Inferior parietal cortex (tissue), 1 donor: ENCODE results near the gene TCTN3.
"Not testable (repeated sequence)": the region's sequence is repeated elsewhere in the genome, so short reads cannot be mapped to it uniquely, and the experiment has no call there.

Experiments
- DNase-seq: peaks from one replicate; pipeline ENCODE4 v3.0.0-alpha.2; 2016; ENCODE audit errors: extremely low spot score

TCTN3 gene, protein sequence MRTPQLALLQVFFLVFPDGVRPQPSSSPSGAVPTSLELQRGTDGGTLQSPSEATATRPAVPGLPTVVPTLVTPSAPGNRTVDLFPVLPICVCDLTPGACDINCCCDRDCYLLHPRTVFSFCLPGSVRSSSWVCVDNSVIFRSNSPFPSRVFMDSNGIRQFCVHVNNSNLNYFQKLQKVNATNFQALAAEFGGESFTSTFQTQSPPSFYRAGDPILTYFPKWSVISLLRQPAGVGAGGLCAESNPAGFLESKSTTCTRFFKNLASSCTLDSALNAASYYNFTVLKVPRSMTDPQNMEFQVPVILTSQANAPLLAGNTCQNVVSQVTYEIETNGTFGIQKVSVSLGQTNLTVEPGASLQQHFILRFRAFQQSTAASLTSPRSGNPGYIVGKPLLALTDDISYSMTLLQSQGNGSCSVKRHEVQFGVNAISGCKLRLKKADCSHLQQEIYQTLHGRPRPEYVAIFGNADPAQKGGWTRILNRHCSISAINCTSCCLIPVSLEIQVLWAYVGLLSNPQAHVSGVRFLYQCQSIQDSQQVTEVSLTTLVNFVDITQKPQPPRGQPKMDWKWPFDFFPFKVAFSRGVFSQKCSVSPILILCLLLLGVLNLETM

DNA sequence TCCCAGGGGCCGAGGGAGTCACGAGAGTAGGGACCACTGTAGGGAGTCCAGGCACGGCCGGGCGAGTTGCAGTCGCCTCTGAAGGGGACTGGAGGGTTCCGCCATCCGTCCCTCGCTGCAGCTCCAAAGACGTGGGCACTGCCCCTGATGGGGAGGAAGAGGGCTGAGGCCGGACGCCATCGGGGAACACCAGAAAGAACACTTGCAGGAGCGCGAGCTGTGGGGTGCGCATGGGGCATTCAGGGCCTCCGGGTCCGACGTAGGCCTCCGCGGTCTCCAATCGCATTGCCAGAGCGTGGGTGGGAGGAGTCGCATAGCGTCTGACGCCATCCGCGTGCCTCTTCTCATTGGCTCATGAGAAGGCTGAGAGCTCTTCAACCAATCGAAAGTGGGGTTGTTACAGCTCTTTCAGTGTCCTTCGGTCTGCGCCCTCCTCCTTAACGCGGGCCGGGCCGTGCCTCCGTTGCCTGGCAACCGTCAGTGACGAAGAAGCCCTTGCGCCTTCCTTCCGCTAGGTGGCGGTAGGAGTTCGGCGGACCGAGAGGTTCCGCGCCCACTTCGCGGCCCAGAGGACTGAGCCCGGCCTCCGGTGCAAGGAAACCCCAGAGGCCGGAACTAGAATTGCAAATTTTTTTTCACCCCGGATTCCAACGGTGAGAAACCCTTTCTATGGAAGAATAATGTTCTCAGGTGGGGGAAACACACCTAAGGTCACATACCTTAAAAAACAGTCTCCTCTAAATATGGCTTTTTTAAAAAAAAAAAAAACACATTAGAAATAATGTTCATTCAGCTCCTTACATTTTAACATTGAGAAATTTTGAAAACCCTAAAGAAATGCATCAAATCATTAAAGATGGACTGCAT, at the start of gene TCTN3:
TCTN3 (minus strand) TSS at position 260 of the 867 bp plus-strand sequence; CDS start at position 232, 28 bp downstream.
- peak; percentile 99 for DNase-seq

DNA sequence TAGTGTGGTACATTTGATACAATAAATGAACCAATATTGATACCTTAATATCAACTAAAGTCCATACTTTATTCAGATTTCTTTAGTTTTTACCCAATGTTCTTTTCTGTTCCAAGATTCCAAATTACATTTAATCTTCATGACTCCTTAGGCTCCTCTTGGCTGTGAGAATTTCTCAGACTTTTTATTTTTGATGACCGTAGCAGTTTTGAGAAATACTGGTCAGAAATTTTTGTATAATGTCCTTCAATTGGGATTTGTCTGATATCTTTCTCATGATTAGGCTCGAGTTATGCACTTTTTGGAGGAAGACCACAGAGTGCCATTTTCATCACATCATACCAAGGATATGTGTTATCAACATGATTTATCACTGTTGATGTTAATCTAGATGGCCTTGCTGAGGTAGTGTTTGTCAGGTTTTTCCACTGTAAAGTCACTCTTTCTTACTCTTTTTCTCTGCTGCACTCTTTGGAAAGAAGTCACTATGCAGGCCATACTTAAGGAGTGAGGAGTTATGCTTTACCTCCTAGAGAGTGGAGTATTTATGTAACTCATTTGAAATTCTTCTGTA, 49.3 kb upstream of the TCTN3 start:
- DNase-seq = no peak

DNA sequence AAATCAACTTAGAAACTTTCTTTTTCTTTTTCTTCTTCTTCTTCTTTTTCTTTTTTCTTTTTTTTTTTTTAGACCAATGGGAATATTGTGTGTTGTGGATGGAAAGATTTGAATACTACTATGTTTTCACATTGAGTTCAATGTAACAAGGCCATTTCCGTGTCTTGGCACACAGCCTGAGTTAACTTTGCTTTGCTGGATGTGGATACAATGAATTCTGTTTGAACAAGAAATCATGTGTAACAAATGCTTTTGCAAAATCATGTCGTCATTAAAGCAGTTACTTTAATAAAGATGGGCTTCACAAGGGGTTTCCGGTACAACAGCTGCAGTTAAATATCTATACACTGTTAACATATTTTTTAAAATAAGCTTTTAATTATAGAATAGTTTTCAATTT, 48.8 kb upstream of the TCTN3 start:
- DNase-seq = no peak

DNA sequence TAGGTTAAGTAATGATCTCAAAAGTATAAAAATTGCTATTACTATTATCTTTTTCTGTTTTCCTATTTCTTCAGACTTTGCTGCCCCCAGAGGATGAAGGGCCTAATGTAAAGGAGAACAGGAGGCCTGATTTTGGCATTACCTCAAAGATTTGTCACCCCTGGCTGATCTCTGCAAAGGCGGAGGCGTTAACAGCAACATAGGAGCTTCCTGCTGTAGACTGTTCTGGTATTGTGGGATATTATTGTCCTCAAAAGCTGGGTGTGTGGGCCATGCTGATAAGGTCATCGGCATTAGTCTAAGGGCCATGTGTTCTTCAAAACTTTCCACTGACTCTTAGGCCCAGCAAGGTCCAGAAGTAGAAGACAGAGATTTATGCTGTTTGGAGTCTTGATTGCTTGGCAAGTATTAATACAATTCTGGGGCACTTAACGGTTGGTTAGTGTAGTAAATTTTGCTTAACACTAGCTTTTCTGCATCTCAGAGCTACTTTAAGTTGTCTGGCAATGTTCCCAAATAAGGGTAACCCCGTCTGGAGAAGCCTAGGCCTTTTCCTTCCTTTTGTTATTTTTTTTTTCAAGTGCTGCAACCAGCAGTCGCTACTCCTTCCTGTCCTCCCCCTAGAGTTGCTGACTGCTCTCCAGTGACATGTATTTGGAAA, 48.2 kb upstream of the TCTN3 start:
- no peak for DNase-seq

DNA sequence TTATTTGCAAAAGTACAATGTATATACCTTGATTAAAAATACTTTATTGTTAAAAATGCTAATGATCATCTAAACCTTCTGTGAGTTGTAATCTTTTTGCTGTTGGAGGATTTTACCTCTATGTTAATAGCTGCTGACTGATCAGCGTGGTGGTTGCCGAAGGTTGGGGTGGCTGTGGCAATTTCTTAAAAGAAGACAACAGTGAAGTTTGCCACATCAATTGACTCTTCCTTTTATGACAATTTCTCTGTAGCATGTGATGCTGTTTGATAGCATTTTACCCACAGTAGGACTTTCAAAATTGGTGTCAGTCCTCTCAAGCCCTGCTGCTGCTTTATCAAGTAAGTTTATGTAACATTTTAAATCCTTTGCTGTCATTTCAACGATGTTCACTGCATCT, 45.3 kb upstream of the TCTN3 start:
- DNase-seq = no peak

DNA sequence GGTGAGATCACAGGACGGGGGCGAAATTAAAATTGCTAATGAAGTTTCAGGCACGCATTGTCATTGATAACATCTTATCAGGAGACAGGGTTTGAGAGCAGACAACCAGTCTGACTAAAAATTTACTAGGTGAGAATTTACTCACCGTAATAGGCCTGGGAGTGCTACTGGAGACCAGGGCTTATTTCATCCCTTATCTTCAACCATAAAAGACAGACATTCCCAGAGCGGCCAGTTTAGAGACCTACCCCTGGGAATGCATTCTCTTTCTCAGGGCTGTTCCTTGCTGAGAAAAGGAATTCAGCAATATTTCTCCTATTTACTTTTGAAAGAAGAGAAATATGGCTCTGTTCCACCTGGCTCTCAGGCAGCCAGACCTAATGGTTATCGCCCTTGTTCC, 39.2 kb upstream of the TCTN3 start:
- DNase-seq = not testable (repeated sequence)

DNA sequence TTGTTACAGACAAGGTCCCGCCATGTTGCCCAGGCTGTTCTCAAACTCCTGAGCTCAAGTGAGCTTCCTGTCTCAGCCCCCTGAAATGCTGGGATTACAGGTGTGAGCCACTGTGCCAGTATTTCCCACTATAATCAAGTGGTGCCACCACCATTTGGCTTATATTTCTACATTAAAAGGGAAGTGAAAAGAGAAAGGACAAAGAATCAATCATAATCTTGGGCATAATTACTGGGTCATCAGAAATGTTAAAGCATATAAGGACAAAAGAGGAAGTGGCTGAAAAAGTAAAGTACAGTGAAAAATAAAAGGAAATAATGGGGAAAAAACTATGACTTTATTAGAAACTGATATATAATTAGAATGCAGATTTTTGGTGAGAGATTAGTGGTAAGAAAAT, 36.5 kb upstream of the TCTN3 start:
- no peak for DNase-seq

DNA sequence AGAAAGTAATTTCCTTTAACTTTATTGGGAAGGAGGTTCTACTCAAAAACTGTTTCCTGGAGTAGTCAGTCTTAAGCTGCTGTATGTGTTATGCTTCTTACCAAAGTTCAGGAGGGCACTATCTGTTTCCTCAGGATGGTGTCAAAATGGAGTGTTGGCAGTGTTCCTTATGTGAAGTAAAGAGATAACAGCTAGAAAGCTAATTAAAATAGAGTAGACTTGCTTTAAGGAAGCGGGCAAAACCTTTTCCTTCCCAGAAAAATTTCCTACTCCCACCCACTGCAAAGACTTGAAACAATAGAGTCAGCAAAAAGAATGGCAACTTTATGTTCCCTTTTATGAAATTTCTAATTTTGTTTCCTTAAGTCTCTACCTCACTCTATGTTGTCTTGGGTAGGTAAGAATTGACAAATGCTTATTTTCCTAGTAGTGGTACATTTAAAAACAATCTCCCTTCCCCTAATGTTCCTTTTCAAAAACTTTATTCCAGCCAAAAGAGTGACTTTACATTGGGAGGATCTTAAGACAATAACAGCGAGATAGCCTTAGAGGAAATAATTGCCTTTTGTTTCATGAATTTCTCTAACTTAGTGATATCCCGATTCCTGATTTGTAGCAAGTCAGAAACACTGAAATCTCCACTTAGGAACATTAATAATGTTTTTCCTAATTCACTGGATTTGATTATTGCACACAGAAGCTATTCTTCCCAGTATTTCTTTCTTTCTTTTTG, 35.8 kb upstream of the TCTN3 start:
- DNase-seq = no peak

DNA sequence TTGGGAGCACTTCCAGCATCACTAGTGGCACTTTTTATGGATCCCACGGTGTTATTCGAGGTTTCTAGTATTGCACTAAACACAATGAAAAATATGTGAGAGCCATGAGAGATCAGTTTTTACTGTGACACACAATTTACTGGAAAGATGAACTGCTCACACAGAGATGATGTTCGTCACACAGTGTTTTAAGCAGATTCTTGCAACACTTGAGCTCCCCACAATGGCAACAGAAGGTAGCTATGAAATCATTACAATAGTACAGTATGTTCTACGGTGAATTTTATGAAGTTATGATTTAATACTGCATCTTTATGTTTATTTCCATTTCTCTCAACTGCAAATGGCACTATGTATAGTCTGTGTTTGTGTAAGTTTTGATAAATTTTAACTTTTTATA, 34.8 kb upstream of the TCTN3 start:
- no peak for DNase-seq

DNA sequence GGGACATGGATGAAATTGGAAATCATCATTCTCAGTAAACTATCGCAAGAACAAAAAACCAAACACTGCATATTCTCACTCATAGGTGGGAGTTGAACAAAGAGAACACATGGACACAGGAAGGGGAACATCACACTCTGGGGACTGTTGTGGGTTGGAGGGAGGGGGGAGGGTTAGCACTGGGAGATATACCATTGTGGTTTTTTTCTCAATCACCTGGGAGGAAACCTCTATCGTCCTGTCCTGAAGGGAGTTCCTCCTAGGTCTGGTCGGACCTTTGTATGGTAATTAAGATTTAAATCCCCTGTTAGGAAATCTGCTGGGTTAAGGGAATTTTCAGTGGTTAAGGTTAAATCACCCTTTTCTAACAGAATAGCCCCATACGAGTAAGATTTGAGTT, 28.8 kb upstream of the TCTN3 start:
- DNase-seq = not testable (repeated sequence)

DNA sequence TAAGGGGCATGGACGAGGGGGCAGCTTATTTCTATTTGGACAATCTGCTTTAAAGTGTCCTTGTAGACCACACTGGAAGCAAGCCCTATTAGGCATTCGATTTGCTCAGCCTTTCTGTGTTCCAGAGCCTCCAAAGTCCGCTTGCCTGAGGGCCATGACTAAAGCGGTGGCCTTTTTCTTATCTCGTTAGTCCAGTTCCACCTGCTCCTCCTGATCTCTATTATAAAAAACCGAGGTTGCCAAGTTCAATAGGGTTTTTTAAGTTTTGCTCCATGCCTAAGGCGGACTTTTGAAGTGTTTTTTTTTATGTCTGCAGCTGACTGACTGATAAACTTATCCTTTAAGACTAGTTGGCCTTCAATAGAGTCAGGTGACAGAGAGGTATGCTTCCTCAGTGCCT, 27.0 kb upstream of the TCTN3 start:
- not testable (repeated sequence) for DNase-seq

DNA sequence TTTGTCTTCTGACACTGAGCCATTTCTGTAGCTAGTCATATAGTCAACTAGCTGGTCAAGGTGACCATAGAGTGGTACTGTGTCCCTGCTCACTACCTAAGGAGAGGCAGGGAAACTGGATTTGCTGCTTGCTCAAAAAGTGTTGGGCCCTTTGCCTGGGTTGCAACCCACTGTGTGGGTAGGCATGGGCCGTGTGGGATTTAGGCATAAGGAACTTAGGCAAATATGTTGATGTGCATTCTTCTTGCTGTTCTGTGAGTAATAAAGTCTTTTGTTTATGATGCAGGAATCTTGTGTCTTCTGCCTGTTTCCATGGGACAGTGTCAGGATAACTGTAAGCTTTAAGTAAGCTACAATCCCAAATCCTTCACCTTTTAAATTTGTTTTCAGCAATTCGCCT, 23.1 kb upstream of the TCTN3 start:
- DNase-seq = no peak

DNA sequence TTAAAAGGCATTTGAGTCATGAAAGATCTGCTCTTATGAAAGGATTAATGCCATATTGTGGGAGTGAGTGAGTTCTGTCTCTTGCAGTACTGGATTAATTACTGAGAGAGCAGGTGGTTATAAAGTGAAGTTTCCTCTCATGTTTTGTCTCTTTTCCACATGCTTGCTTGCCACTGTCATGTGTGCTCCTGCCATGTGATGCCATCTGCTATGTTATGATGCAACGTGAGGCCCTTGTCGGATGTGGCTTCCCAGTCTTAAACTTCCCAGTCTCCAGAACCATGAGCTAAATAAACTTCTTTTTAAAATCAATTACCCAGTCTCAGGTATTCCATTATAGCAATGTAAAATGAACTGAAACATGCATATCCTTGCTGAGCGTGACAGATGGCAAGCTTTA, 22.7 kb upstream of the TCTN3 start:
- no peak for DNase-seq

DNA sequence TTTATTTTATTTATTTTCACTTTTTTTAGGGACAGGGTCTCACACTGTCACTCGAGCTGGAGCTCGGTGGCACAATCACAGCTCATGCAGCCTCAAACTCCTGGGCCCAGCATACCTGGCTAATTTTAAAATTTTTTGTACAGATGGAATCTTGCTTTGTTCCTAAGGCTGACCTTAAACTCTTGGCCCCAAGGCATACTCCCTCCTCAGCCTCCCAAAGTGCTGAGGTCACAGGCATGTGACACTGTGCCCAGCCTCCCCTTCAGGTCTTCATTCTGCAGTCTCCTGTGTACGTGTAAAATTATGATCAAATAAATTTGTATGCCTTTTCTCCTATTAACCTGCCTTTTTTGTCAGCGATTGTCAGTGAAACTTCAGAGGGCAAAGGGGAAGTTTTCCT, 17.8 kb upstream of the TCTN3 start:
- DNase-seq = no peak

DNA sequence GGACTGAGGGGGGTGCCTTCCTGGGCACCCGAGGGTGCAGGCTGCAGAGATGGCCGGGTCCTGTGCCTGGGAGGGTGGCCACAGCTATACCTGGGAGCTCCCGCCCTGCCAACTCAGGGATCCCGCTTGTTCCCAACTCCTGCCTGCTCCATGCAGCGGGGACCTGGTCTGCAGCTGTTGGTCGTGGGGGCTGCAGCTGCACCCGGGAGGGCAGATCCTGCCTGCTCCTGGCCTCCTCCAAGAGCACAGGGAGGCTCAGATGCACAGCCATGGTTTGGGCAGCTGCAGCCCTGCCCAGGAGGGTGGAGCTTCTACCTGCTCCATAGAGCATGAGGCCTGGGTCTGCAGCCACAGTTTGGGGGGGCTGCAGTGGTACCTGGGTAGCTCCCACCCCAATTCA, 13.3 kb upstream of the TCTN3 start:
- no peak for DNase-seq

DNA sequence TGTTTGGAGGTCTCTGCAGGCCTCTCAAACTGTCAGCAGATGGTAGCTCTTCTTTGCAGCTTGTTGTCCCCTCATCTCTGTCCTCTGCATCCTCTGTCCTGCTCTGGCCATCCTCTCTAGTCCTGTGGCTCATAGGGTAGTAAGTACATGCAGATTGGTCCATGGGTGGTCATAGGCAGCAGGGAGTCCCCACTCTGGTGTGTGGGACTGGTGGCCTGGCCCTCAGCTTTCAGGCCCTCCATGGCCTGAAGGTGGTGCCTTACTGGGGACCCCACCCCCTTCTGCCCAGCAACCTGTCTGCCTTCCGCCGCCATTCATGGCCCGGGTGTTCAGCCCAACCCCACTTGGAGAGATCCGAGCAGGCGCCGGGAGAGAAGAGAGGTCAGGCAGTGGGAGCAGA, 12.8 kb upstream of the TCTN3 start:
- no peak for DNase-seq

DNA sequence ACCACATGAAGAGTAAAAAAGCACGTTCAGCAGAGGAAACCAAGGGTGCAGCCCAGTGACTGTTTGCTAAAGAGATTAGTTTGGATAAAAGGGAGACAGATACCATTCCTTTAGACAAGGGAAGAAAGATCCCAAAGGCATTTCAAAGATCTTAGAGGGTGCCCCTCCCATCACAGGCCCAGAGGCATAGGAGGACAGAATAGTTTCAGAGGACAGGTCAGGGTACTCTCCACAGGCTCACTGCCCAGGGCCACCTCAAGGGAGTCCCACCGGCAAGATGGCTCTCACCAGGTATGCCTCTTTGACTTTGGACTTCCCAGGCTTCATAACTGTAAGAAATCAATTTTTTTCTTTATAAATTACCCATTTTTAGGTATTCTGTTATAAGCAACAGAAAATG, 4.7 kb upstream of the TCTN3 start:
- DNase-seq = no peak

DNA sequence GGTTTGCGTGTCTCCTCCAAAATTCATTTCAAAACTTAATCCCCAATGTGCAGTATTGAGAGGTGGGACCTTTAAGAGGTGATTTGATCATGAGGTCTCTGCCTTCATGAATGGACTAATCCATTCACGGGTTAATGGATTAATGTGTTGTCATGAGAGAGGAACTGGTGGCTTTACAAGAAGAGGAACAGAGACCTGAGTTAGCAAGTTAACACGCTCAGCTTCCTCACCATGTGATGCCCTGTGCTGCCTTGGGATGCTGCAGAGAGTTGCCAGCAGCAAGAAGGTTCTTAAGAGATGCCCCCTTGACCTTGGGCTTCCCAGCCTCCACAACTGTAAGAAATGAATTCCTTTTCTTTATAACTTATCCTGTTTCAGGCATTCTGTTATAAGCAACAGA, 3.7 kb upstream of the TCTN3 start:
- peak; percentile 16 for DNase-seq

DNA sequence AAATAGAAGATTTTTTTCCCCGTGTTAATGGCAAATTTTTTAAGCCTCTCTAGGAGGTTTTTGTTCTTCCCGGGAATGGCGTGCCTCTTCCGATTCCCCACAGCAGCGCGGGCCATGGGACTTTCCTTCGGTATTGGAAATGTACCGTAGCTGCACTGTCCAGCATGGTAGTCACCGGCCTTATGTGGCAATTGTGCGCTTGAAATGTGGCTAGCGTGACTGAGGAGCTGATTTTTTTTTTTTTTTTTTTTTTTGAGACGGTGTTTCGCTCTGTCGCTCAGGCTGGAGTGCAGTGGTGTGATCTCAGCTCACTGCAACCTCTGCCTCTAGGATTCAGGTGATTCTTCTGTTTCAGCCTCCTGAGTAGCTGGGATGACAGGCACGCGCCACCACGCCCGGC, 938 bp upstream of the TCTN3 start:
- DNase-seq = no peak

DNA sequence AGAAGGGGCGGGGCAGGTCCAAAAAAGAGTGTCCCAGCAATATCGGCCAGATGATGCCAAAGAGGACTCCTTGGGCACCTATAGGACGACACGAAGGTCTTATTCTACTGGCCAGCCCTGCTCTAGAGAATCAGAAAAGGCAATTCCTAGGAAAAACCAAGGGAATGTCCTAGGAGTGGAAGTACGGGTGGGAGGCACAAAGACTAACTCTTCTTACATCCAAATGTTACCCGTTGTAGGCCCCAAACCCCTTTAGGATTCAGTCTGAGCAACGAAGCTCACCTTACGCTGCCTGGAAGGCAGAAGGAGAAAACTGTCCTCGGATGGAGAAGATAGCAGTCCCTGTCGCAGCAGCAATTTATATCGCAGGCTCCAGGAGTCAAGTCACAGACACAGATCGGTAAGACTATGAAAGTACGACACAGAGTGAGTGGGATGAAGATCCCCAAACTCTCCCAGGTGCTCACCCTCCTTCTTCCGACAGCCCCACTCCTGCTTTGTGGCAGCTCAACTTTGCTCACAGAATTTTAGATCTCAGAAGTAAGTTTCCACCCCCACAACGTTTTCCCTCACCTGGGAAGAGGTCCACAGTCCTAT, 558 bp downstream of the TCTN3 start:
- DNase-seq = no peak

DNA sequence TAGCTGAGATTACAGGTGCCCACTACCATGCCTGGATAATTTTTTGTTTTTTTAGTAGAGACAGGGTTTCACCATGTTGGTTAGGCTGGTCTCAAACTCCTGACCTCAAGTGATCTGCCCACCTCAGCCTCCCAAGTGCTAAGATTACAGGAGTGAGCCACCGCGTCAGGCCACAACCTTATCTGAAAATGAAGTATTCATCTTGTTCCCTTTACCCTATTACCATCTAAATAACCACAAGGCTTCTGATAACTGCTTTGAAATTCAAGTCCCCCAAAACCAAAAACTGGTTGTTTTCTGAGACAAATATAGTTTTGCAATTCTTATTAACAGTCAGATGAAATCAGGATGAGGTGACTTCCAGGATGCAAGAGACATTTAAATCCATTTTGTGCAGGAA, 2.4 kb downstream of the TCTN3 start:
- DNase-seq = no peak
